ENCODE data around the gene NIPSNAP2. TPM values are rescaled to one million over a fixed set of nuclear protein-coding genes. Genes with fewer than 3 reads are reported as not detected.
"Not testable (repeated sequence)": the region's sequence is repeated elsewhere in the genome, so short reads cannot be mapped to it uniquely, and the experiment has no call there.

The NIPSNAP2 gene
- total RNA-seq, 6 donors from 2014 or later = 30.2 to 95.2 (median 64.6) TPM

DNA sequence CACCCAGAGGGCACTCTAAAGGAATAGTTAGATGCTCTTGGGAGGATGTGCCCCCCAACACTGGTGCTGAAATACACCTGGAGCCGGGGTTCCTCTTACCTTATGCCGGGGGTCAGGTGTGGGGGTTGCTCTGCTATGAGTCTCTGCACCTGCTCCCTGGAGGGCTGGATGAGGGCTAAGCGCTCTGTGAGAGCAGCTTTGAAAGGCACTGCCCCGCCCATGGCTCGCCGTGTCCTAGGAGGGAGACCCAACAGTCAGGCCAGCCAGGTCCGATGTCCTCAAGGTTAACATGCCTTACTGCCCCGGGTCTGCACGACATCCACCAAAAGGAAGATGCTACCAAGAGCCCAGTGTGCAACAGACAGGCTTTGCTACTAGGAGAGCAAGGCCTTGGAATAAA is 55.1 kb downstream of the NIPSNAP2 start:
- WGBS, 2 donors = 90 to 95% methylated on average over 9 of the region's 9 CpGs
- TF ChIP-seq POLR2AphosphoS5 (IDR thresholded peaks at IDR 0.05) (no peak), EP300 (IDR thresholded peaks at IDR 0.05) (no peak), POLR2A (IDR thresholded peaks at IDR 0.05) (no peak)
- TF ChIP-seq, protein P1, sequence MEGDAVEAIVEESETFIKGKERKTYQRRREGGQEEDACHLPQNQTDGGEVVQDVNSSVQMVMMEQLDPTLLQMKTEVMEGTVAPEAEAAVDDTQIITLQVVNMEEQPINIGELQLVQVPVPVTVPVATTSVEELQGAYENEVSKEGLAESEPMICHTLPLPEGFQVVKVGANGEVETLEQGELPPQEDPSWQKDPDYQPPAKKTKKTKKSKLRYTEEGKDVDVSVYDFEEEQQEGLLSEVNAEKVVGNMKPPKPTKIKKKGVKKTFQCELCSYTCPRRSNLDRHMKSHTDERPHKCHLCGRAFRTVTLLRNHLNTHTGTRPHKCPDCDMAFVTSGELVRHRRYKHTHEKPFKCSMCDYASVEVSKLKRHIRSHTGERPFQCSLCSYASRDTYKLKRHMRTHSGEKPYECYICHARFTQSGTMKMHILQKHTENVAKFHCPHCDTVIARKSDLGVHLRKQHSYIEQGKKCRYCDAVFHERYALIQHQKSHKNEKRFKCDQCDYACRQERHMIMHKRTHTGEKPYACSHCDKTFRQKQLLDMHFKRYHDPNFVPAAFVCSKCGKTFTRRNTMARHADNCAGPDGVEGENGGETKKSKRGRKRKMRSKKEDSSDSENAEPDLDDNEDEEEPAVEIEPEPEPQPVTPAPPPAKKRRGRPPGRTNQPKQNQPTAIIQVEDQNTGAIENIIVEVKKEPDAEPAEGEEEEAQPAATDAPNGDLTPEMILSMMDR (IDR thresholded peaks at IDR 0.05) = no peak
- ATAC-seq (ENCODE audit: low FRiP score in 2 of 2) (no peak), DNase-seq (peak in 1 of 2 donors; percentile 30)
- Histone ChIP-seq H3K27me3 (no peaks in the 10 kb centered on the region), H3K27ac (no peak overlapping the region), H3K4me1 (no peaks in the 10 kb centered on the region), H3K4me3 (no peak overlapping the region), H3K36me3 (peaks cover 0 to 31% (median 13%) of the 10 kb centered on the region in 4 donors), H3K9me3 (no peaks in the 10 kb centered on the region)

DNA sequence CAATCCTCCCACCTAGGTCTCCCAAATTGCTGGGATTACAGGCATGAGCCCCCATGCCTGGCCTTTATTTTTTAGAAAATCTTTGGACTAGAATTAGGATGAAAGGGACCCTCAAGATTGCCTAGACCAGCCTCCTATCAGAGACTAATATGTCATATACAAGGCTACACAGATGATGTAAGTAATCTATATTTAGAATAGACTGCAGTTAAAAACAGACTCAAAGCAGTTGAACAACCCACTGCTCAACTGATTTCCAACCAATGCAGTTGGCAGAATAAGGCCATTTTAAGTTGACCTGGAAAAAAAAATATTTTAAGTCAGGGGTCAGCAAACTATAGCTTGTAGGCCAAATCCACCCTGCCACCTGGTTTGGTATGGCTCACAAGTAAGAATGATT is 59.1 kb downstream of the NIPSNAP2 start:
- no peak for DNase-seq
- H3K36me3 ChIP-seq = peaks cover 0 to 25% (median 12%) of the 10 kb centered on the region in 4 donors
- no peak overlapping the region for H3K4me3 ChIP-seq
- H3K27me3 ChIP-seq = no peaks in the 10 kb centered on the region
- no peak overlapping the region for H3K27ac ChIP-seq
- no peak for ATAC-seq (ENCODE audit: low FRiP score in 2 of 2)
- H3K9me3 ChIP-seq = no peaks in the 10 kb centered on the region
- H3K4me1 ChIP-seq = no peaks in the 10 kb centered on the region
- TF ChIP-seq, protein P1 (IDR thresholded peaks at IDR 0.05) = no peak
- no peak for TF ChIP-seq POLR2A (IDR thresholded peaks at IDR 0.05)
- no peak for TF ChIP-seq EP300 (IDR thresholded peaks at IDR 0.05)
- TF ChIP-seq POLR2AphosphoS5 (IDR thresholded peaks at IDR 0.05) = no peak

DNA sequence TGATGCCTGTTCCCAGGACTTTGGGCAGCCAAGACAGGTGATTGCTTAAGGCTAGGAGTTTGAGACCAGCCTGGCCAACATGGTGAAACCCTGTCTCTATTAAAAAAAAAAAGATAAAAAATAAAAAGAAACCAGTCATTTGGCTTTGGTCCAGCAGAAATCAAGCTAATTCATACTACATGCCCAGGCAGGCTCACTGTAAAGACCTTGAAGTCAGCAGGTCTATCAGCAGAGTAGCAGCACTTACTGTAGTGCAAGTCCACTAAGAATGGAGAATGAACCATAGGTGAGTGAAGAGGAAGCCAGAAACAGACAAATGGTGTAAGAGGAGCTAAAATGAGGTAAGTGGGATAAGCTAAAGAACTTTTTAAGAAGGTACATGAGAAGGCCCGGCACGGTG is 62.2 kb downstream of the NIPSNAP2 start:
- TF ChIP-seq, protein P1 (IDR thresholded peaks at IDR 0.05) = no peak
- no peak for TF ChIP-seq POLR2AphosphoS5 (IDR thresholded peaks at IDR 0.05)
- TF ChIP-seq POLR2A (IDR thresholded peaks at IDR 0.05) = no peak
- no peak for TF ChIP-seq EP300 (IDR thresholded peaks at IDR 0.05)
- WGBS, 2 donors = 78 to 98% methylated on average over 2 of the region's 2 CpGs
- no peak for DNase-seq
- Histone ChIP-seq H3K27ac (no peak overlapping the region), H3K36me3 (peaks cover 0 to 6% (median 5%) of the 10 kb centered on the region in 4 donors), H3K27me3 (no peaks in the 10 kb centered on the region), H3K4me3 (no peak overlapping the region), H3K9me3 (no peaks in the 10 kb centered on the region), H3K4me1 (no peaks in the 10 kb centered on the region)
- no peak for ATAC-seq (ENCODE audit: low FRiP score in 2 of 2)

DNA sequence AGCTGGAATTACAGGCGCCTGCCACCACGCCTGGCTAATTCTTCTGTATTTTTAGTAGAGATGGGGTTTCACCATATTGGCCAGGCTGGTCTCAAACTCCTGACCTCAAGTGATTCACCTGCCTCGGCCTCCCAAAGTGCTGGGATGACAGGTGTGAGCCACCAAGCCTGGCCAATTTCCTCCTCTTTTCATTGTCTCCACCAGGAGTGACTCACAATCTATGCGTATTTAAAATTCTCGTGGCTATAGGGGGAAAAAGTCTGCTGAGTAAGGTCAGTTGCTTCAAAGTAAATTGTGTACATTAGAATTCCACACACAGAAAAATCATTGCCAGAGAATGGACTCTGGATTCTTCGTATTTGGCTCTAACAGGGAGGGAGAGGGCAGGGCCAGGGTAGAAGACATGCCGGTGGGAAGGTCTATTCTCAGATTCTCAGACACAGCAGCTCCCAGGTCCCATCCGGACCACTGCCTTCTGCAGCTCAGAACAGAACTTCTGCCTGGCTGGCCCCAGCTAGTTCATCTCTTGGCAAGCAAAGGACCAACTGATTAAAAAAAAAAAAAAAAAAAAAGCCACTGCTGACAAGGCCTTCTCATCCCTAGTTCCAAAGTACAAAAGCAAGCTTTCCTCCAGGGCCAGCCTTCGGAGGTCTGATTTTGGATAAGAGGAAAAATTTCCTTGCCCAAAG is 64.7 kb downstream of the NIPSNAP2 start:
- TF ChIP-seq EP300 (IDR thresholded peaks at IDR 0.05) (no peak), POLR2AphosphoS5 (IDR thresholded peaks at IDR 0.05) (no peak), POLR2A (IDR thresholded peaks at IDR 0.05) (no peak)
- TF ChIP-seq, protein P1 (IDR thresholded peaks at IDR 0.05) = no peak
- Histone ChIP-seq H3K36me3 (peaks cover 0 to 6% (median 5%) of the 10 kb centered on the region in 4 donors), H3K27me3 (no peaks in the 10 kb centered on the region), H3K4me1 (peaks cover 0 to 8% (median 6%) of the 10 kb centered on the region in 4 donors), H3K27ac (no peak overlapping the region), H3K4me3 (no peak overlapping the region), H3K9me3 (no peaks in the 10 kb centered on the region)
- ATAC-seq (ENCODE audit: low FRiP score in 2 of 2) (no peak), DNase-seq (no peak)
- 88 to 93% methylated on average over 9 of the region's 9 CpGs for WGBS, 2 donors

DNA sequence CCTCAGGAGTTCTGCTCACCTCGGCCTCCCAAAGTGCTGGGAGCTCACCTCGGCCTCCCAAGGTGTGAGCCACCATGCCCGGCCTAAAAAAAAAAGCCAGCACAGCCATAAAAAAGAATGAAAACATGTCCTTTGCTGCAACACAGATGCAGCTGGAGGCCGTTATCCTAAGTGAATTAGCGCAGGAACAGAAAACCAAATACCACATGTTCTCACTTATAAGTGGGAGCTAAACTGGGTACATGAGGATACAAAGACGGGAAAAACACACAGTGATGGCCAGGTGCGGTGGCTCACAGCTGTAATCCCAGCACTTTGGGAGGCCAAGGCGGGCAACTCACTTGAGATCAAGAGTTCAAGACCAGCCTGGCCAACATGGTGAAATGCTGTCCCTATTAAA is 66.0 kb downstream of the NIPSNAP2 start:
- no peak for ATAC-seq (ENCODE audit: low FRiP score in 2 of 2)
- Histone ChIP-seq H3K4me1 (peaks cover 0 to 14% (median 7%) of the 10 kb centered on the region in 4 donors), H3K27ac (no peak overlapping the region), H3K36me3 (peaks cover 0 to 6% (median 5%) of the 10 kb centered on the region in 4 donors), H3K4me3 (no peak overlapping the region), H3K27me3 (no peaks in the 10 kb centered on the region), H3K9me3 (no peaks in the 10 kb centered on the region)
- 93 to 95% methylated on average over 8 of the region's 8 CpGs for WGBS, 2 donors
- TF ChIP-seq POLR2A (IDR thresholded peaks at IDR 0.05) (no peak), POLR2AphosphoS5 (IDR thresholded peaks at IDR 0.05) (no peak), EP300 (IDR thresholded peaks at IDR 0.05) (no peak)
- TF ChIP-seq, protein P1 (IDR thresholded peaks at IDR 0.05) = no peak
- DNase-seq = no peak

DNA sequence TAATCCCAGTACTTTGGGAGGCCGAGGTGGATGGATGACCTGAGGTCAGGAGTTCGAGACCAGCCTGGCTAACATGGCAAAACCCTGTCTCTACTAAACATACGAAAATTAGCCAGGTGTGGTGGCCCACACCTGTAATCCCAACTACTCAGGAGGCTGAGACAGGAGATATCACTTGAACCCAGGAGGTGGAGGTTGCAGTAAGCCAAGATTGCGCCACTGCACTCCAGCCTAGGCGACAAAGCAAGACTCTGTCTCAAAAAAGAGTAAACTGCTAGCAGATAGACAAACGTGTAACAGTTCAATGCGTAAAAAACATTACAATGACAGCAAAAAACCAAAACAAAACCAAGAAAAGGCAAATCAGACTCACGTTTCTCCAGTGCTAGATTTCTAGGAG is 67.2 kb downstream of the NIPSNAP2 start:
- H3K4me3 ChIP-seq; H3K27ac ChIP-seq; H3K27me3 ChIP-seq; H3K9me3 ChIP-seq; H3K36me3 ChIP-seq; DNase-seq; ATAC-seq (ENCODE audit: low FRiP score in 2 of 2): not testable (repeated sequence)
- H3K4me1 ChIP-seq = peaks cover 0 to 14% (median 7%) of the 10 kb centered on the region in 4 donors
- 77 to 82% methylated on average over 7 to 8 of the region's 8 CpGs for WGBS, 2 donors

DNA sequence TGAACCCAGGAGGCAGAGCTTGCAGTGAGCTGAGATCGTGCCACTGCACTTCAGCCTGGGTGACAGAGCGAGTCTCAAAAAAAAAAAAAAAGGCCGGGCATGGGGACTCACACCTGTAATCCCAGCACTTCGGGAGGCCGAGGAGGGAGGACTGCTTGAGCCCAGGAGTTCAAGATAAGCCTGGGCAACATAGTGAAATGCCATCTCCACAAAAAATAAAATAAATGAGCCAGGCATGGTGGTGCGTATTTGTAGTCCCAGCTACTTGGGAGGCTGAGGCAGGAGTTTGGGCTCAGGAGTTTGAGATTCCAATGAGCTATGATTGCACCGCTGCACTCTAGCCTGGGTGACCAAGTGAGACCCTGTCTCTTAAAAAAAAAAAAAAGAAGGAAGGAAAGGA is 68.2 kb downstream of the NIPSNAP2 start:
- H3K36me3 ChIP-seq; H3K27ac ChIP-seq; H3K4me3 ChIP-seq; ATAC-seq (ENCODE audit: low FRiP score in 2 of 2); DNase-seq; H3K9me3 ChIP-seq; H3K27me3 ChIP-seq: not testable (repeated sequence)
- peaks cover 0 to 14% (median 7%) of the 10 kb centered on the region in 4 donors for H3K4me1 ChIP-seq
- 96 to 99% methylated on average over 7 of the region's 7 CpGs for WGBS, 2 donors

All from upper lobe of left lung (tissue), 6 donors.